GM21825 (cell line): ENCODE data around the gene ARHGAP20.

Experiments
- ATAC-seq: cut with Tn5 transposase; IDR thresholded peaks from one replicate; pipeline ENCODE4 v1.9.1; 2021; ENCODE audit warnings: mild to moderate bottlenecking, moderate library complexity; ENCODE audit not compliant: unreplicated experiment

Gene ARHGAP20

GRCh38 chr11:110711776-110712658 lies at the start of gene ARHGAP20:
Gene ARHGAP20 (minus strand): TSS chr11:110712437. CDS start chr11:110712231, 206 bp downstream.
- peak; percentile 83 for ATAC-seq

- ATAC-seq: no peak
Measured at GRCh38 chr11:110761991-110762390, 49.8 kb upstream of the ARHGAP20 start.

- no peak for ATAC-seq
Measured at GRCh38 chr11:110761131-110761530, 48.9 kb upstream of the ARHGAP20 start.

GRCh38 chr11:110759972-110760381 lies 47.7 kb upstream of the ARHGAP20 start:
- no peak for ATAC-seq

GRCh38 chr11:110757962-110758755 lies 45.9 kb upstream of the ARHGAP20 start:
- ATAC-seq: no peak

- no peak for ATAC-seq
Measured at GRCh38 chr11:110757066-110757465, 44.8 kb upstream of the ARHGAP20 start.

- no peak for ATAC-seq
Measured at GRCh38 chr11:110755941-110756340, 43.7 kb upstream of the ARHGAP20 start.

- ATAC-seq: no peak
Measured at GRCh38 chr11:110752890-110753289, 40.7 kb upstream of the ARHGAP20 start.

- ATAC-seq: no peak
Measured at GRCh38 chr11:110750100-110750499, 37.9 kb upstream of the ARHGAP20 start.

- ATAC-seq: no peak
Measured at GRCh38 chr11:110747531-110747930, 35.3 kb upstream of the ARHGAP20 start.

- ATAC-seq: no peak
Measured at GRCh38 chr11:110738641-110739040, 26.4 kb upstream of the ARHGAP20 start.

GRCh38 chr11:110737593-110737992 lies 25.4 kb upstream of the ARHGAP20 start:
- no peak for ATAC-seq

GRCh38 chr11:110736171-110736553 lies 23.9 kb upstream of the ARHGAP20 start:
- no peak for ATAC-seq

- ATAC-seq: no peak
Measured at GRCh38 chr11:110735455-110736170, 23.4 kb upstream of the ARHGAP20 start.

- ATAC-seq: no peak
Measured at GRCh38 chr11:110734790-110735189, 22.6 kb upstream of the ARHGAP20 start.

- ATAC-seq: no peak
Measured at GRCh38 chr11:110730773-110731172, 18.5 kb upstream of the ARHGAP20 start.

- no peak for ATAC-seq
Measured at GRCh38 chr11:110728883-110729282, 16.6 kb upstream of the ARHGAP20 start.

GRCh38 chr11:110728476-110728875 lies 16.2 kb upstream of the ARHGAP20 start:
- ATAC-seq: no peak

GRCh38 chr11:110724358-110724757 lies 12.1 kb upstream of the ARHGAP20 start:
- ATAC-seq: no peak

- ATAC-seq: no peak
Measured at GRCh38 chr11:110720431-110721275, 8.4 kb upstream of the ARHGAP20 start.
